GM18517 (cell line): ENCODE measurements around the gene RALGPS1.

Source experiments
- ATAC-seq: cut with Tn5 transposase; IDR thresholded peaks from one replicate; pipeline ENCODE4 v1.9.1; 2021; ENCODE audit warnings: mild to moderate bottlenecking, moderate library complexity; ENCODE audit not compliant: unreplicated experiment

The RALGPS1 gene

GRCh38 chr9:127233989-127234388 is 319.4 kb downstream of the RALGPS1 start:
- ATAC-seq, result no peak

DNA sequence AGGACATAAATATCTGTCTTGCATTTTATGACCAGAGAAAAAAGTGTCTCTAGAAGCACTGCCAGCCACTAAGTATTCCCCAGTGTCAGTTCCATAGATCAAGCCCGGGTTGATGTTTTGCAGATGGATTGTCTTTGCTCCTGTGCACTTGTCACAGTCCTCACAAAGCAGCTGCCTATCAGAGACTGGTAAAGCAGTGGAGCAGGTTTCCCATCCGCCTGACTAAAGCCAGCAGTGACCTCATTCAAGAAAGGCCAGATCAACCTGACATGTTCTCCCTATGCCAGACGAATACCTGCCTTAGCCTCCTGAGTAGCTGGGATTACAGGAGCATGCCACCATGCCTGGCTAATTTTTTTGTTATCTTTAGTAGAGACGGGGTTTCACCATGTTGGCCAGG is 323.2 kb downstream of the RALGPS1 start:
- no peak for ATAC-seq

GRCh38 chr9:127241354-127241753 is 326.8 kb downstream of the RALGPS1 start:
- no peak for ATAC-seq

- peak; percentile 96 for ATAC-seq
These were observed 330.3 kb downstream of the RALGPS1 start for GRCh38 chr9:127244609-127245601.

DNA sequence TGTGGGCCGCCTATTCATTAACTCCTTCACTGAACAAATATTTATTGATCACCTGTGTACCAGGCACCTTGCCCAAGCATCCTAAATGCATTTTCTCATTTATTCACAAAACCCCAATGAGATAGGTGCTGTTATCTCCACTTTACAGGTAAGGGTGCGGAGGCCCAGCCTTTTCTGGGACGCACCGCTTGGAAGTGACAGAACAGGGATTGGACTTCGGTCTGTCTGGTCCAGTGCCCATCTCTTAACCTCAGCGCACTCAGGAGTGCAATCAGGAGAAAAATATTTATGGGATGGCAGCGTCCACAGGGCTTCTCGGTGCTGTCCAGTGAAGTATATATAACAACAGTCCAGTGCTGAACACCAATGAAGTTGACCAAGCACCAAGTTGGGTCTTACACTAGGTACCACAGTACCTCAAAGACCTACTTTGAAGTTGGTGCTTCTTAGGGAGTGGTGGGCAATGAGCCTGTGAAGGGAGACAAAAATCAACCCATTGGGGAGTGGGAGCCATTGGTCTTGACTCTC is 331.1 kb downstream of the RALGPS1 start:
- ATAC-seq, result no peak

DNA sequence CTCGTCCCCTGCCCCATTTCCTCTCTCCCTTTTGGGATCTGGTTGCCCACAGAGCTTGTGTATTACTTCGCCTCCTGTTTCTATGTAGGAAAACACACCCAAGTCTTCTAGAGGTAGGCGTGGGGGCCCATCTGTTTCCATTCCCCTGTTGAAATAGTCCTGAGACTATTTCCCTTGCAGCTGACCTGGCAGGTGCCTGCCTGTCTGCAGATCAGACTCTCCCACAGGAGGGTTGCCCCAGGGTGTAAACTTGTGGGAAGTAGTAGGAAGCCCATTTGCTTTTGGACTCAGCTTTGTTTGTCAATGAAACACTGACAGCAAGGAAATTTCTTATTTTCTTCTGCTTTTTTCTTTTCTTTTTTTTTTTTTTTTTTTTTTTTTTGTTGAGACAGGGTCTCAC is 333.7 kb downstream of the RALGPS1 start:
- no peak for ATAC-seq

DNA sequence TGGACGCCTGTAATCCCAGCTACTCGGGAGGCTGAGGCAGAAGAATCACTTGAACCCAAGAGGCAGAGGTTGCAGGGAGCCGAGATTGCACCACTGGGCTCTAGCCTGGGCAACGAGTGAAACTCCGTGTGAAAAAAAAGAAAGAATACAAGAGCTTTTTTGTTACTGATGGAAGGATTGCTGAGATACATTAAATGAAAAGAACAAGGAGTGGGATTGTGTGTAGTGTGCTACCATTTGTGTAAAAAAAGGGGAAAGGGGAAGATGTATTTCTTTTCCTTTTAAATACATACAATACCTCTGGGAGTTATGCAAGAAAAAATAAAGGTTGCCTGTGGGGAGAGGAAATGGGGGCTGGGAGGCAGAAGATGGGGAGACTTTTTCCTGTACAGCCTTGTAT is 335.3 kb downstream of the RALGPS1 start:
- no peak for ATAC-seq

- ATAC-seq, result no peak
These were observed 336.4 kb downstream of the RALGPS1 start for GRCh38 chr9:127250896-127251391.

GRCh38 chr9:127252410-127253318 is 338.1 kb downstream of the RALGPS1 start:
- no peak for ATAC-seq

DNA sequence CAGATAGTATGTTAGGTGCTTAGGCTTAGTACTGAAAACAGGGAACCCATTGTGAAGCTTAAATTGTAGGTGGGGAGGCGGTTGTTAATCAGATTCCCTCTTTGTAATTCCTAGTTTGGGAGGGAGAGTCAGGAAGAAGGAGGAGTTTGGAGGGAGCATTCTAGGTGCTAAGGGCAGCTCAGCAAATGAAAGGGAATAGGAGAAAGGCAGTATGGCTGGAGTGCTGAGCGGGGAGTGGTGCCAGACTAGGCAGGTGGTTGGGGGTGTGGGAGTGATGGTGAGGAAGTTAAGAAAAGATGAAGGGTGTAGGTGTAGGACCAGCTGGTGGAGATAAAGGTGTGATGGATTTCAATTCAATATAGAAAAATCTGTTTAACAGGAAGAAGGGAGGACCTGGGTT is 338.9 kb downstream of the RALGPS1 start:
- ATAC-seq, result no peak

GRCh38 chr9:127255692-127256091 is 341.1 kb downstream of the RALGPS1 start:
- ATAC-seq, result no peak

DNA sequence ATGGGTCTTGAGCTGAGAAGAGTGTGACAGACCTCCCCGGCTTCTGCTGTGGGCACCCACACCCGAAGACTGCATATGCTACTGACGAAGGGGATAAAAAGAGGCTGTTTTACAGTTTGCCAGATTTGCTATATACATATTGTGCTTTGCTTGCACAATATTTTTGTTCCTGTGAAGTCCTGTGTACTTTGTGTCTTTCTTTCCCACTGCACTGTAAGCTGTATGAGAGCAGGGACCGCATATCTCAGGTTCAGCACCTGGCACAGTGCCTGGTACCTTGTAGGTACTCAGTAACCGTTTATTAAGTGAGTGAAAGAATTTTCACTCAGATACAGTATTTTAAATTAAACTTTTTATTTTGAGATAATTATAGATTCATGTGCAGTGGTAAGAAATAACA is 341.7 kb downstream of the RALGPS1 start:
- ATAC-seq, result no peak

- no peak for ATAC-seq
These were observed 344.3 kb downstream of the RALGPS1 start for GRCh38 chr9:127258606-127259471.

- no peak for ATAC-seq
These were observed 348.0 kb downstream of the RALGPS1 start for GRCh38 chr9:127262602-127263001.

DNA sequence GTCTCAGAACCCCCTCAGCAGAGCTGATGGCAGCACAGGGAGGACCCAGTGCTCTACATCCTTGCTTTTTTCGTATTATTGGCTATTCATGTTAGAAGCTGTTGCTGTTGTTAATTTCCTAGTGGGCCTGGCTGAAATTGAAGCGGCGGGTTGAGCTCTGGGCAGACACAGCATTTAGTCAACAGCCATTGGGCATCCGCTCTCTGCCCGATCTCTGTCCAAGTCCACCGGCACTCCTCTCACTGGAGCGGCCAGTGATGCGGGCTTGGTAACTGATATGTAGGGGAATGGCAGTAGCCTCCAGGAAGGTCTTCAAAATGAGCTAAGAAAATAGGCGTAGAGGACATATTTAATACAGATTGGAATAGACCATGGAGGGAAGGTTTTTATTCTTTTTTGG is 348.7 kb downstream of the RALGPS1 start:
- ATAC-seq, result no peak

DNA sequence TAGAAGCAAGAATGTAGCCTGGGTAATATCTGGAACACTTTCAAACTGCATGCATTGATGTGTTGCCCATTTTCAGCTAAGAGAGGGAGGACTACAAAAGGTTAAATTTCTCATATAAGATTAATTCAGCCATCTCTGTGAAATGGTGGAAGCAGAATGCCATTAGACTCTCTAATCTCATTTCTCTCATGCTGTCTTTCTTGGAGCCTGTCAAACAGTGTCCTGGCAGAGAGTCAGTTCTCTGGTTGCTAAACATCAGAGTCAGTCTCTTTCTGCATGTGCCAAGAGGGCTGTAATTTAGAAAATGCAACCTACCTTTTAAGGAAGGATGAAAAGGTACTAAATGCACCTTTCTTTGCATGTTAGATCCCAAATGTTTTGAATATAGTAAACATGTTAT is 349.1 kb downstream of the RALGPS1 start:
- no peak for ATAC-seq

DNA sequence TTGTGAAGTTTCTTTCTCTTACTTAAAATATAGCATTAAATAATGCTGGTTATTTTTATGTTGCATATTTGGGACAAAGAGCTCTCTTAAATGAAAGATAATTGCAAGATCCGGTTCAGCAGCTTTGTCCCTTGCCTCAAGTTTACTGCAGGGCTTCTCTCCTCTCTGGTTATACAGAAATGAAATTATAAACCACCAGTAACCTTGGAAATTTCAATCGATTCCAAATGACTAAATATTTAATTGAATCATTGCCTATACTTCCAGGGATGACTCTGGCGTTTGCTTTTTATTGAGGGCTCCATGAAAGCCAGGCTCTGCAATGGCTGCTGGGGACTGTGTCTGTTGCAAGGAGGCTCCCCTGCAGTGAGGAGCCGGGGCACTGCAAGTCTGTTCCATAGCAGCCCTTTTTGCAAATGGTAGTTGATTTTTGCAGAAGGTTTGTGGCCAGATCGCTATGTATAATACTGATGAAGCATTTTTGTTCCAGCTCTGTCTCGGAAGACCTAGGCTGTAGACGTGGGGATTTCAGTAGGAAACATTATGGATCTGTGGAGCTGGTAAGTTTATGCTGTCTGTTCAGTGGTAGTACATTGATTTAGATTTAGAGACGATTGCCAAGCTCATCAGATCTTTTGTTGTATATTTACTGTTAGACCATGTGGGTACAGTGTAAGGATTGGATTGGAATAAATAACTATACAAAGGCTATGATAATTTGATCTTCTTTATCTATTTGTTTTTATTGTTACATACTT is 350.1 kb downstream of the RALGPS1 start, which contains the start of gene GARNL3:
Gene GARNL3 (plus strand): TSS at position 313 of the 758 bp plus-strand sequence. CDS start 104 bp downstream, at position 417.
- no peak for ATAC-seq

- ATAC-seq, result no peak
These were observed 353.4 kb downstream of the RALGPS1 start for GRCh38 chr9:127267793-127268525.

DNA sequence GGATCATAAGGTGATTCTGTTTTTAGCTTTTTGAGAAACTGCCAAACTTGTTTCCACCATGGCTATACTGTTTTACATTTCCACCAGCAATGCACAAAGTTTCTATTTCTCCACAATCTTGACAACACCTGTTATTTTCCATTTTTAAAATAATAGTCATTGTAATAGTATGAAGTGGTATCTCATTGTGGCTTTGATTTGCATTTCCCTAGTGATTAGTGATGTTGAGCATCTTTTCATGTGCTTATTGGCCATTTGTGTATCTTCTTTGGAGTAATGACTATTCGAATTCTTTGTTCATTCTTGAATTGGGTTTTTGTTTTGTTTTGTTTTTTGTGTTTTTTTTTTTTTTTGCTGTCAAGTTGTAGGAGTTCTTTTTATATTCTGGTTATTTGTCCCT is 354.9 kb downstream of the RALGPS1 start:
- no peak for ATAC-seq
